ENCODE measurements around the gene SMIM11. TPM values are rescaled to one million over a fixed set of nuclear protein-coding genes. Genes with fewer than 3 reads are reported as not detected.
"Not testable (repeated sequence)": the region's sequence is repeated elsewhere in the genome, so short reads cannot be mapped to it uniquely, and the experiment has no call there.

Gene SMIM11
- total RNA-seq, 4 donors from 2014 or later: 3.4 to 14.0 (median 6.3) TPM

GRCh38 chr21:34417448-34418077 is 42.3 kb downstream of the SMIM11 start:
- H3K9me3 ChIP-seq, H3K4me3 ChIP-seq, H3K4me1 ChIP-seq, H3K27me3 ChIP-seq, DNase-seq, H3K27ac ChIP-seq, H3K36me3 ChIP-seq: not testable (repeated sequence)

GRCh38 chr21:34423805-34424204 is 48.5 kb downstream of the SMIM11 start, which contains the start of gene SMIM34:
Gene SMIM34 (minus strand): TSS chr21:34423951. CDS start chr21:34423839, 112 bp downstream.
- not testable (repeated sequence) for H3K36me3 ChIP-seq, DNase-seq, H3K9me3 ChIP-seq, H3K27me3 ChIP-seq, H3K27ac ChIP-seq, H3K4me3 ChIP-seq, H3K4me1 ChIP-seq

GRCh38 chr21:34427339-34427738 is 52.0 kb downstream of the SMIM11 start:
- H3K4me1 ChIP-seq, H3K27me3 ChIP-seq, DNase-seq, H3K4me3 ChIP-seq, H3K9me3 ChIP-seq, H3K36me3 ChIP-seq, H3K27ac ChIP-seq: not testable (repeated sequence)

- H3K9me3 ChIP-seq, H3K4me1 ChIP-seq, DNase-seq, H3K27me3 ChIP-seq, H3K36me3 ChIP-seq, H3K4me3 ChIP-seq, H3K27ac ChIP-seq: not testable (repeated sequence)
Measured at GRCh38 chr21:34428441-34428840, 53.1 kb downstream of the SMIM11 start.

- H3K27ac ChIP-seq, H3K9me3 ChIP-seq, H3K4me3 ChIP-seq, H3K4me1 ChIP-seq, H3K27me3 ChIP-seq, H3K36me3 ChIP-seq, DNase-seq: not testable (repeated sequence)
Measured at GRCh38 chr21:34429710-34430109, 54.4 kb downstream of the SMIM11 start.

Other genes starting within 250 kb of the SMIM11 start
- gene KCNE2, start 11.5 kb upstream of the SMIM11 start, total RNA-seq: not detected
- not detected for gene SMIM34, start 48.4 kb downstream of the SMIM11 start, total RNA-seq
- 1 to 10 TPM in 2 of 4 donors, under 1 TPM in 2; 0.70 to 3.8 (median 1.7) TPM for gene KCNE1, start 136.7 kb downstream of the SMIM11 start, total RNA-seq
- gene RCAN1, start 239.6 kb downstream of the SMIM11 start, total RNA-seq: 10 to 100 TPM; 20.5 to 50.3 (median 26.2) TPM